ENCODE results near the gene RNH1.

Gene RNH1

DNA sequence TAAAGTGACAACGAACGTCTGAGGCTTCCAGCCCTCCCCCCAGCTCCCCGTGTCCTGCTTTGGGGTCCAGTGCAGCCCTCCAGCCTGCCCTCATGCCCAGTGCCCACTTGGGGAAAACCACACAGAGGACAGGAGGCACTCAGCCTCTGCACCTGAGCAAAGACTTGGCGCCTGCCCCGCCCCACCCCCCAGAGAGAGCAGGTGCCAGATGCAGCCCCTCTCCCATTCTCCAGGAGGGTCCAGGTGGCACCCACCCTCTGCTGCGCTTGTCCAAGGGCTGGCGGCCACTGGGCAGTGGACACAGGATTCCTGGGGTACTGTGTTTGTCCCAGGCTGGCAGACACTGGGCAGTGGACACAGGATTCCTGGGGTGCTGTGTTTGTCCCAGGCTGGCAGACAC is 15.7 kb downstream of the RNH1 start:
- Histone ChIP-seq H3K4me3 (ENCODE audit: low read length, poor library complexity, severe bottlenecking) (no peak overlapping the region), H3K27me3 (ENCODE audit: insufficient read depth, low read length, poor library complexity, severe bottlenecking) (no peaks in the 10 kb centered on the region), H3K9ac (ENCODE audit: low read depth, low read length, poor library complexity, severe bottlenecking) (no peak overlapping the region), H3K9me3 (ENCODE audit: insufficient read depth, low read depth, low read length) (no peaks in the 10 kb centered on the region), H2AFZ (ENCODE audit: low read length) (no peak overlapping the region), H3K9me2 (replicated peaks; ENCODE audit: low read depth, low read length) (no peaks in the 10 kb centered on the region), H4K20me1 (ENCODE audit: insufficient read depth, low read length, poor library complexity, severe bottlenecking) (no peaks in the 10 kb centered on the region), H3K4me2 (ENCODE audit: low read depth, low read length, poor library complexity, severe bottlenecking) (no peak overlapping the region), H3K79me2 (ENCODE audit: insufficient read depth, low read length) (no peaks in the 10 kb centered on the region), H3K36me3 (ENCODE audit: insufficient read depth, low read length) (peaks cover 21% of the 10 kb centered on the region; the same call in 1 of the 2 replicates), H3F3A (ENCODE audit: low read depth) (no peaks in the 10 kb centered on the region), H3K4me1 (ENCODE audit: insufficient read depth, low read length, poor library complexity, severe bottlenecking) (no peaks in the 10 kb centered on the region)
- no peak for TF ChIP-seq EZH2phosphoT487 (IDR thresholded peaks at IDR 0.05; ENCODE audit: borderline replicate concordance)
- TF ChIP-seq, protein P1, sequence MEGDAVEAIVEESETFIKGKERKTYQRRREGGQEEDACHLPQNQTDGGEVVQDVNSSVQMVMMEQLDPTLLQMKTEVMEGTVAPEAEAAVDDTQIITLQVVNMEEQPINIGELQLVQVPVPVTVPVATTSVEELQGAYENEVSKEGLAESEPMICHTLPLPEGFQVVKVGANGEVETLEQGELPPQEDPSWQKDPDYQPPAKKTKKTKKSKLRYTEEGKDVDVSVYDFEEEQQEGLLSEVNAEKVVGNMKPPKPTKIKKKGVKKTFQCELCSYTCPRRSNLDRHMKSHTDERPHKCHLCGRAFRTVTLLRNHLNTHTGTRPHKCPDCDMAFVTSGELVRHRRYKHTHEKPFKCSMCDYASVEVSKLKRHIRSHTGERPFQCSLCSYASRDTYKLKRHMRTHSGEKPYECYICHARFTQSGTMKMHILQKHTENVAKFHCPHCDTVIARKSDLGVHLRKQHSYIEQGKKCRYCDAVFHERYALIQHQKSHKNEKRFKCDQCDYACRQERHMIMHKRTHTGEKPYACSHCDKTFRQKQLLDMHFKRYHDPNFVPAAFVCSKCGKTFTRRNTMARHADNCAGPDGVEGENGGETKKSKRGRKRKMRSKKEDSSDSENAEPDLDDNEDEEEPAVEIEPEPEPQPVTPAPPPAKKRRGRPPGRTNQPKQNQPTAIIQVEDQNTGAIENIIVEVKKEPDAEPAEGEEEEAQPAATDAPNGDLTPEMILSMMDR (conservative IDR thresholded peaks at IDR 0.05; ENCODE audit: low read length): no peak

DNA sequence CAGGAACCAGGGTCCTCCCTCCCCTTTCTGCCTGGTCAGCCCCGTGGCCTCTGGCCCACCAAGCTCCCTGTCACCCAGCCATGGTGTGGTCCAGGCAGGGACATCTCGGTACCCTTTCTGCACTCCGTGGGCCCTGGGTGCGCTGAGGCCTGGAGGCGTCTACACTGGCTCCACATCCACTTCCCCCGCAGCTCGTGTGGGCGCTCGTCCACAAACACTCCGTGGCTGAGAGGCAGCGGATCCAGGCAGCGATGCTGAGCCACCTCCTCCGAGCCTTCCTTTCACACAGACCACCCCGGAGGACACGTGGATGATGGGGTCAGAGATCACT is 16.1 kb downstream of the RNH1 start:
- H4K20me1 ChIP-seq (ENCODE audit: insufficient read depth, low read length, poor library complexity, severe bottlenecking): no peaks in the 10 kb centered on the region
- no peak overlapping the region for H3K9ac ChIP-seq (ENCODE audit: low read depth, low read length, poor library complexity, severe bottlenecking)
- no peak overlapping the region for H3K4me3 ChIP-seq (ENCODE audit: low read length, poor library complexity, severe bottlenecking)
- no peaks in the 10 kb centered on the region for H3K27me3 ChIP-seq (ENCODE audit: insufficient read depth, low read length, poor library complexity, severe bottlenecking)
- no peaks in the 10 kb centered on the region for H3K9me2 ChIP-seq (replicated peaks; ENCODE audit: low read depth, low read length)
- H3K4me1 ChIP-seq (ENCODE audit: insufficient read depth, low read length, poor library complexity, severe bottlenecking): no peaks in the 10 kb centered on the region
- no peak overlapping the region for H3K4me2 ChIP-seq (ENCODE audit: low read depth, low read length, poor library complexity, severe bottlenecking)
- no peak overlapping the region for H2AFZ ChIP-seq (ENCODE audit: low read length)
- no peak for TF ChIP-seq EZH2phosphoT487 (IDR thresholded peaks at IDR 0.05; ENCODE audit: borderline replicate concordance)
- TF ChIP-seq, protein P1 (conservative IDR thresholded peaks at IDR 0.05; ENCODE audit: low read length): no peak
- no peaks in the 10 kb centered on the region for H3F3A ChIP-seq (ENCODE audit: low read depth)
- no peaks in the 10 kb centered on the region for H3K9me3 ChIP-seq (ENCODE audit: insufficient read depth, low read depth, low read length)
- no peaks in the 10 kb centered on the region for H3K79me2 ChIP-seq (ENCODE audit: insufficient read depth, low read length)
- H3K36me3 ChIP-seq (ENCODE audit: insufficient read depth, low read length): peaks cover 21% of the 10 kb centered on the region; the same call in 1 of the 2 replicates

DNA sequence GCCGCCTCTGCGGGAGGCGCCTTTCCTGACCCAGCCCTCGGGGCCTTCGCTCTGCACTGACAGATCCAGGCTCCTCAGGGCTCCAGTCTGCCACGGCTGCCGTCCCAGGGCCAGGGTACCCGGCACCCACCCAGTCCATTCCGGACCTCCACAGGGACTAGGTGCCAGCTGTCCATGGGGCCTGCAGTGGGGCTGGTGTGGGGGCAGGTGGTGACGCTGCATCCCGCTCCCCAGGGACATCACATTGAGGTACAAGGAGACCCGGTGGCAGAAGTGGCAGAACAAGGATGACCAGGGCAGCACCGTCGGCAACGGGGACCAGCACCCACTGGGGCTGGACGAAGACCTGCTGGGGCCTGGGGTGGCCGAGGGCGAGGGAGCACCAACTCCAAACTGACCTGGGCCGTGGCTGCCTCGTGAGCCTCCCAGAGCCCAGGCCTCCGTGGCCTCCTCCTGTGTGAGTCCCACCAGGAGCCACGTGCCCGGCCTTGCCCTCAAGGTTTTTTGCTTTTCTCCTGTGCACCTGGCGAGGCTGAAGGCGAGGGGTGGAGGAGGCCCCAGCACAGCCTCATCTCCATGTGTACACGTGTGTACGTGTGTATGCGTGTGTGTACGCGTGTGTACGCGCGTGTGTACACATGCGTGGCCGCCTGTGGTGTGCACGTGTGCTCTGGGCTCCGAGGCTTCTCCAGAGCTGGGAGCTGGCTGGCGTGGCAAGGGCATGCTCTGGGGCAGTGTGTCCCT is 16.7 kb downstream of the RNH1 start:
- TF ChIP-seq, protein P1 (conservative IDR thresholded peaks at IDR 0.05; ENCODE audit: low read length): no peak
- TF ChIP-seq EZH2phosphoT487 (IDR thresholded peaks at IDR 0.05; ENCODE audit: borderline replicate concordance): no peak
- H3K4me1 ChIP-seq (ENCODE audit: insufficient read depth, low read length, poor library complexity, severe bottlenecking): no peaks in the 10 kb centered on the region
- H3K9me2 ChIP-seq (replicated peaks; ENCODE audit: low read depth, low read length): no peaks in the 10 kb centered on the region
- H3F3A ChIP-seq (ENCODE audit: low read depth): no peaks in the 10 kb centered on the region
- no peaks in the 10 kb centered on the region for H3K27me3 ChIP-seq (ENCODE audit: insufficient read depth, low read length, poor library complexity, severe bottlenecking)
- H4K20me1 ChIP-seq (ENCODE audit: insufficient read depth, low read length, poor library complexity, severe bottlenecking): no peaks in the 10 kb centered on the region
- H3K4me3 ChIP-seq (ENCODE audit: low read length, poor library complexity, severe bottlenecking): no peak overlapping the region
- H3K79me2 ChIP-seq (ENCODE audit: insufficient read depth, low read length): no peaks in the 10 kb centered on the region
- no peak overlapping the region for H3K9ac ChIP-seq (ENCODE audit: low read depth, low read length, poor library complexity, severe bottlenecking)
- no peak overlapping the region for H3K4me2 ChIP-seq (ENCODE audit: low read depth, low read length, poor library complexity, severe bottlenecking)
- H3K36me3 ChIP-seq (ENCODE audit: insufficient read depth, low read length): peaks cover 21% of the 10 kb centered on the region; the same call in 1 of the 2 replicates
- H3K9me3 ChIP-seq (ENCODE audit: insufficient read depth, low read depth, low read length): no peaks in the 10 kb centered on the region
- H2AFZ ChIP-seq (ENCODE audit: low read length): no peak overlapping the region
